ENCODE results near the gene GPHN.

GPHN gene

DNA sequence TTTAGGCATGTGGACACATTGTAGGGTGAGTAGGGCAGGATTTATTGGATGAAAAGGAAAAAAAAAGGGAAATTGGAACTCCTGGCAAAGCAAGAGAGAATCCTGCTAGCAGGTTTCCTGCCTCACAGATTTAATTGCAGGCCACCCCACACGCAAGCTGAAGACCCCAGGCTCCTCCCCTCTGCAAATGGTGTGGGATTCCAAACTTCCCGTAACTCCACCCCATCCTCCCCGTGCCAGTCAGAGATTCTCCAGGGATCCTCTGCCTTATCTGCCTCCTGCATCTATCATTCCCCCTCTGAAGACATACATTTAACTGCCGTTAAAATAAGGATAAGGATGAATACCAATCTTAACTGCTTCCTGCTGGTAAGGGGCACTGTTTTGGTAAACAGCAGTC lies 431.5 kb downstream of the GPHN start:
- no peak for DNase-seq (ENCODE audit: low read depth in 2 of 2)

DNA sequence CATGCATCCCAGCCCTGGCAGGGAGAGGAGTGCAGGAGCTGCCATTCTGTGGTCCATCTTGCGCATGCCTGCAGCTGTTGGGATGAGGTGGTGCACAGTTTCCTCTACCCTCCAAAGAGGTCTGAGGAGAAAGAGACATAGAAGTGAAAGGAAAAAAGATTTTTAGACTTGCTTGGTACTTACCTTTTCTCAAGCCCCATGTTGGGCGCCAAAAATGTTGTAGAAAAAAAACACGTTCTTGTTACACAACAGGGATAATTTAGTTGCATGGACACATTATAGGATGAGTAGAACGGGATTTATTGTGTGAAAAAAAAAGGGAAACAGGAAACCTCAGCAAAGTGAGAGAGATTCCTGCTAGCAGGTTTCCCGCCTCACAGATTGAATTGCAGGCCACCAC lies 436.9 kb downstream of the GPHN start:
- DNase-seq (ENCODE audit: low read depth in 2 of 2), result peak; percentile 16 to 20

DNA sequence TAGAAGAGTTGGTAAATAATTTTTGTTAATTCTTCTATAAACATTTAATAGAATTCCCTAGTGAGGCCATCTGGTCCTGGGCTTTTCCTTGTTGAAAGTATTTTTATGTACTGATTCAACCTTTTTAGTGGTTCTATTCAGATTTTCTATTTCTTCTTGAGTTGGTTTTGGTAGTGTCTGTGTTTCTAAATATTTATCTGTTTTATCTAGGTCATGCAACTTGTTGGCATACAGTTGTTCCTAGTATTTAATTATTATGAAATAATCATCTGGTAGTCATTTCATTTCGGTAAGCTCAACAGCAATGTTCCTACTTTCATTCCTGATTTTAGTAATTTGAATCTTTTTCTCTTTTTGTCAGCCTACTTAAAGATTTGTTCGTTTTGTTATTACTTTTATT lies 447.2 kb downstream of the GPHN start:
- DNase-seq (ENCODE audit: low read depth in 2 of 2), result no peak

DNA sequence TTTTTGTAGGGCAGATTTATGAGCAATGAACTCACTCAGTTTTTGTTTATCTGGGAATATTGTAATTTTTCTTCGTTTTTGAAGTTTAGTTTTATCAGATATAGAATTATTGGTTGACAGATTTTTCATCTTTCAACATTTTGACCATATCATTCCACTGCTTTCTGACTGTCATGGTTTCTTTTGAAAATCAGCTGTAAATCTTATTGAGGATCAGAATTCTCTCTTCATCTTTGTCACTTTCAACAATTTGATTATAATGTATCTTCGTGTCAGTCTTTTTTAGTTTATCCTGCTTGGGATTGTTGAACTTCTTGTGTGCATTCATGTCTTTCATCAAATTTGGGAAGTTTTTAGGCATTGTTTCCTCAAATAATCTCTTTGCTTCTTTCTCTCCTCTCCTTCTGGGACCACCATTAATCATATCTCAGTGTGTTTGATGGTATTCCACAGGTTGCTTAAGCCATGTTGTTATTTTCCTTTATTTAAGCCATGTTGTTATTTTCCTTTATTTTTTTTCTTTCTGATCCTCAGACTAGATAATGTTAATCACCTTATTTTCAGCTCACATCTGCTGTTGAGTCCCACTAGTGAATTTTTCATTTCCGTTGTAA lies 451.6 kb downstream of the GPHN start:
- no peak for DNase-seq (ENCODE audit: low read depth in 2 of 2)

DNA sequence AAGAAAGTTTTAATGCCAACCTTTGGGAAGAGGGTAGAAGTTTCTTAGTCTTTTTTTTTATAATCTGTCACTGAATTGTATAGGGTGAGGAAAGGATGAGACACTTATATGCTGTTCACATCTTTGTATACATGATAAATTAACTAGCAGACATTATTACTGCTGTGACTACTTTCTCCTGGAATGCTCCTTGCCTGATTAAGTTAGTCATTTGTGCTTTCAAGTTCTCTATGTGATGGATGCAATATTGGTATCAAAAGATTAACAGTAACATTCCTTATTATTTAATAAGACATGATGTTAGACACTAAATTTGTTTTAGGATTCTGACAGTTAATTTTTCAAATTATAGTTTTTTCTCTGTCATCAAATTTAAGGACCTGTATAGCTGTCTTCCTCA lies 457.9 kb downstream of the GPHN start:
- DNase-seq (ENCODE audit: low read depth in 2 of 2), result peak; percentile 27 to 36

DNA sequence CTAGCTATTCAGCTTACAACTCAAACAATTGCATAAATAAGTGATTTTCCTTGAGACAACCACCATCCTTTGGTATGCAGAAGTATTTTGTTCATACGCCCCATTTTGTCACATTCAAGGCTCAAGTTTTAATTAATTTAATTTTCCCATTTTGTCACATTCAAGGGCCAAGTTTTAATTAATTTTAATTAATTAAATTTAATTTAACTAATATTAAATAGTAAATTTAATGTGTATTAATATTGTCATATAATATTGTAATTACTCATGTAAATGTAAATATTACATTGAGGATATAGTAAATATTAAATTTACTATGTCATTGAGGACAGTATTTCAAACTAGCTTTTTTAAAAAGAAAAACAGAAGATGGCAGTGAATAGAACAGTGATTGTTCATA lies 464.5 kb downstream of the GPHN start:
- no peak for DNase-seq (ENCODE audit: low read depth in 2 of 2)

DNA sequence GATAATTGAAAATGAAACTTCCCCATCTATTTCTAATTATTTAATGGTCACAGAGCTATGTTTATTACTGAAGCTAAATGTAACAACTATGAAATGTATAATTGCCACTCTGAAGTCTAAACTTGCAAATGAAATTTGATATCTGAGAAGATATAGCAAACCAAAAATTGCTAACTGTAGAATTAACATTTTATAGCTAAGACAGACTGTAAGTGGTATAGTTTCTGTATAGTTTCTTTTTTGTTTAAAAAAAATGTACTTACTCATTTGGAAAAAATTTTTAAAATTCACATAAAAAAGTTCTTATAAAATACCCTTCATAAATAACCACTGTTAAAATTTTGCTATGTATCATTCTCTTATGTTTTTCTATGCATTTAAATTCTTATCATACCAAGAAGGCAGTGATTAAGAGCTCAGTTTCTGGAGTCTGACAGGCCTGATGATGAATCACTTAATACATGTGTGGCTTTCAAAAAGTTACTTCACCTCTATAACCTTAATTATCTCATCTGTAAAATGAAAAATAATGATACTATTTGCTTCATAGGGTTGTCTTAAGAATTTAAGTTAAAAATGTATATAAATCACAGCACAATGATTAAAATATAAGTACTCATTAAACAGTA lies 466.6 kb downstream of the GPHN start:
- peak; percentile 68 to 75 for DNase-seq (ENCODE audit: low read depth in 2 of 2)

DNA sequence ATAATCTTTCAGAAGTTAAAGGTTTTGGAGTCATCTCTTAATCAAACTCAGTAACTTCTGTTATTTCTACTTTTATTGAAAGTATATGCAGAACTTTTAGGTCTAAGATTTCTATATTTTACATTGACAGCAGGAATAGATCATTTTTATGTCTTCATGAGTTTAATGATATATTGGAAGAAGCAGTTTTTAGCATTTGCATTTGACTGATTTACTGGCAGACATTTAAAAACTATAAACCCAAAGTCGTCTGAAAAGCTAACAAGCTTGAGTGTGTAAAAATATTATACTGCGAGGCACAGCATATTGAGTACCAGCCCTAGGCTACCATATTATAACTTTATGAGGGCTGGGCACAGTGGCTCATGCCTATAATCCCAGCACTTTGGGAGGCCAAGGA lies 467.3 kb downstream of the GPHN start:
- DNase-seq (ENCODE audit: low read depth in 2 of 2), result no peak

DNA sequence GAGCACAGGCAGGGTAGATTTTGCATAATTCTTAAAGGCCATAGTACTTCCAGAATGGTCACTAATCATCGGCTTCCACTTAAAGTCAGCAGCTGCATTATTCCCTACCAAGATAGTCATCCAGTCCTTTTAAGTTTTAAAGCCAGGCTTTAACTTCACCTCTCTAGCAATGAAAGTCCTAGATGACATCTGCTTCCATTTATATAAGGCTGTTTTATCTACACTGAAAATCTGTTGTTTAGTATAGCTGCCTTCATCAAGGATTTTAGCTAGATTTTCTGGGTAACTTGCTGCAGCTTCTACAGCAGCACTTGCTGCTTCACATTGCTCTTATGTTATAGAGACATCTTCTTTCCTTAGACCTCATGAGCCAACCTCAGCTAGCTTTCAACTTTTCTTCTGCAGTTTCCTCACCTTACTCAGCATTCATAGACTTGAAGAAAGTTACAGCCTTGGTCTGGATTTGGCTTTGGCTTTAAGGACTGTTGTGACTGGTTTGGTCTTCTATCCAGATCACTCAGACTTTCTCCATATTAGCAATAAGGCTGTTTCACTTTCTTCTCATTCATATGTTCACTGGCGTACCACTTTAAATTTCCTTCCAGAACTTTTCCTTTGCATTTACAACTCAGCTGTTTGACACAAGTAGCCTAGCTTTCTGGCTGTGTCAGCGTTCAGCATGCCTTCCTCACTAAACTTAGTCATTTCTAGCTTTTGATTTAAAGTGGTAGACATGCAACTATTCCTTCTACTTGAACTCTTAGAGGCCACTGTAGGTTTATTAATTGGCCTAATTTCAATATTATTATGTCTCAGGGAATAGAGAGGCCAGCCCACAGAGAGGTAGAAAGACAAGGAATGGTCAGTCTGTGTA lies 471.4 kb downstream of the GPHN start:
- DNase-seq (ENCODE audit: low read depth in 2 of 2), result peak in 1 of 2 experiments; percentile 28

DNA sequence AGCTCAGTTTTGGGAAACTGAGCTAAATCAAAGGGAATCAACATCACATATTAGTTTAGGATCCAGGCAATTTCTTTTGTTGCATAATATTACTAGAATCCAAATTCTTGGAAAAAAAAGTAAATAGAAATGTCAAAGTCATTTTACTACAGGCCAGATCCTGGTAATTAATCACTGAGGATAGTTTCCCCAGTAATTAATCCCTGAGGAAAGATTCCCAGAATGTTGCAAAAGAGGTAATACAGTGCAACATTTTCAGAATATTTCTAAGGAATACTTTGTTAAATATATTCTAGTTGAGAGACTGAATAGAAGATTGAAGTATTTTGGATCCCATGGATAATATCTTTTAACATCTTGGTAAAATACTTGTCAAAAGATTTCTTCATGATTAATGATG lies 474.3 kb downstream of the GPHN start:
- no peak for DNase-seq (ENCODE audit: low read depth in 2 of 2)

DNA sequence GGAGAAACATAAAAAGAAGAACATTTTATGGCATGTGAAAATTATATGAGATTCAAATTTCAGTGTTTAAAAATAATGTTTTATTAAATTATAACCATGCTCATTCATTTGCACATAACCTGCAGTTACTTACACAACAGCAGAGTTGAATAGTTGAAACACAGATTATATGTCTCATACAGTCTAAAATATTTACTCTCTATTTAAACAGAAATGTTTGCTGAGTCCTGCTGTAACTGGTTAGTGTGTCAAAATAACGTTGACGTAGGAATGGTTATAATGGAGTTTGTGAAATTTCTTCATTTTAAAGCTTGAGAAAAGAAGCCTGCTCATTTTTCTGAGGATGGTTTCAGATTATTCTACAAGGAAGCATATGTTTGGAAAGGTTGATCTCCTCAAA lies 484.8 kb downstream of the GPHN start:
- no peak for DNase-seq (ENCODE audit: low read depth in 2 of 2)

DNA sequence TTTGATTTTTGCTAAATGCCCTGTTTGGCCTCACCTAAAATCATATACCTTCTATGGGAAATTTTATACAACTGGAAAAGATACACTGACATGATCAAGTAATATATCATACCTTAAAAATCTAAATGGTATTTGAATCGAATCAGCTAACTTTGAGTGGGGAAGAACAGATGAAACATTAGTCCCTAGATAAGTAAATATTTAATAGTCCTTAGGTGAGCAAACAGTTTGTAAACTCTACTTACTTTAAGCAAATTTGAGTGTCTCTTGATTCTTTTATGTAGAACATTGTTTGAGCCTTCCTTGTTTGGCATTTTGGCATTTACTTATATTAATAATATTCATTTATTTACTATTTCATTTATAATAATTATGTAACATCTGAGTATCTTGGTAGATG lies 485.6 kb downstream of the GPHN start:
- no peak for DNase-seq (ENCODE audit: low read depth in 2 of 2)

DNA sequence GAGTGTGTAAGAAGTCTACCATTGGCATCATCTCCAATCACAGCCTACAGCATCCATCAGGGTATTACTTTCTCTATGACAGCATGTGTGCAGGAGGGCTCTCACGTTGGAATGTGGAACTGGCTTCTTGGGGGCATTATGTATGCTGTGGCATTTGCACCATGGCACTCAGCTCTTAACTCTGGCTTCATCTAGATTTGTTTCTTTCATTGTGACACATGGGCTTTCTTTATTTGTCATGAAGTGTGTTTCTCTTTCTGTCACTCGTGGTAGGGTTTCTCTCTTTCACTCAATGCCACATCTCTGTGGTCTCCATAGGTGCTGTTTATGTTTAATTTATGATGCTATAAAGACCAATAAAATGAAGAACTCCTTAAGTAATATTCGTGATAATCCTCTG lies 490.1 kb downstream of the GPHN start:
- DNase-seq (ENCODE audit: low read depth in 2 of 2), result no peak

DNA sequence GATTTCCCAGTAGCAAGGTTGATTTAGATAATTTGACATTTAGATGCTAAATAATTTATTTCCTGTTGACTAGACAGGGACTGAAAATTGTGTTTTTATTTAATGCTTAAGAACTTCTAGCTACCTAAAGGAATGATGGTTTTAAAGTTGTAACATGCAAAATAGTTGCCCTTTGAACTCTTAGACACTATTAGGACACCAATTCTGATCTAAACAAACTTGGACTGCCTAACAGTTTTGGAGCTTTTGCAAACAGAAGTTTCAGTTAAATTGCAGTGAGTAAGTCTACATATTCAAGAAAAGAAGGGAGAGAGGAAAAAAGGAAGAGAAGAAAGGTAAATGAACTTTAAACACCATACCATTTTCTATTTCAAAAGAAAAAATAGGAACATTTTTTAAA lies 492.0 kb downstream of the GPHN start:
- no peak for DNase-seq (ENCODE audit: low read depth in 2 of 2)

DNA sequence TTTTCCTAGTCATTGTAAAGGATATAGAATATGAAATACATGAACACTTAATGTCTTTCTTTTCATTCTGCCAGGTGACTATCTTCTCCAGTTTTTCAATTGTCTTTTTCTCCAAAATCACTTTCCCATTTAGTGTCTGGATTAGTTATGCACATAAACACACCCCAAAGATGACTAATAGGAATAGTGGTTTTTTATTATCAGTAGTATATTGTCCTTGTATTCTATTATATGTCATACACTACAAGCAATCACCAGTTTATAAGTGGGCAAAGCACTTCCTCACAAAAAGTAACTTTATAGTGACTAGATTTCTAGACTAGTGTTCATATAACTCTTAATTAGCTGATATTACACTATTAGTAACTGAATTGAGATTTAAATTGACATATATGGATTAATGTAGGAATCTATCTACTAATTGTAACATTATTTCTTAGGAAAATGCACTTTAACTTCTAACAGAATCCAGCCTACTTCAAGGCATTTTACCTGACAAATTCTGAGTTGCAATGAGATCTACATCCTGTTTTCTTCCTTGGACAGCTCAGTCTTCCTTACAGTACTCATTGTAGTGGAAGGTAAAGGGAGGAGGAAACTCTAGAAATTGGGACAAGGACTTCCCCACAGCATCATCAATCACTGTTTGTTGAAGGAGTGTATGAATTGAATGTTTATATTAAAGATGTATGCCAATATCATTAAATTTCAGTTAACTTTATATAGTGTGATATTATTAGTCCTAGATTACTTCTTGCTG lies 495.2 kb downstream of the GPHN start:
- no peak for DNase-seq (ENCODE audit: low read depth in 2 of 2)

DNA sequence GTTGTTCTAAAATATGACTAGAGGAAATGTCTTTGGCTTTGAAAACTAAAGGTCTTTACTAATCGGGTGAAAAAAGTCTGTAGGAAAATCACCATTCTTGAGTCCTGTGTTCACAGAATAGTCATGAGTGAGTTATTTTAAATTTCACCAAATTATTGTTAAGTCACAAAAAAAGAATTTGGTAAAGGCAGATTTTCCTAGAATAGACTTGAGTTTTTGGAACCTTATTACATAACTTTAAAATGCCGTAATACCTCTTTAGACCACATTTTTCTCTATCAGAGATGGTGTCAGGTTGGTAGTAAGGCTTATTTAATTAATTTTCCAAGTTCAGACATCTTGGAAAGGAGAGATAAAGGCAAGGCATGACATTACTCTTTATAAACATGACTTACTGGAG lies 496.6 kb downstream of the GPHN start:
- DNase-seq (ENCODE audit: low read depth in 2 of 2), result peak in 1 of 2 experiments; percentile 1

DNA sequence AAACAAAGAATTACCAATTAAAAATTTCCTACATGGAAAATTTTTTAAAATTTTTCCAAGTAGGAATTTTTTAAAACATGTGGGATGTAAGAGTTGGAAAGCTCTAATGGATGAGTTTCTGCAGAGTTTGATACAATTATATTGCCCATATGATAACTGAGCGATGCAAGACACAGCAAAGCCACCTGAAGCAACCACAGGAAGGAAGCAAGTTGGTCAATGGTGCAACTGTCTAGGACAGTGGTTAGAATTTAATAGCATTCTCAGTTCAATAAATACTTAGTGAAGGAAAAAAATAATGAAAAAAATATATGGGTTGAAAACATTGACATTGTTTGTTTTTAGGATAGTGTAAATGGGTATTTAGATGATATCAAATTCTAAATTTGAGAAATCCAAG lies 502.7 kb downstream of the GPHN start:
- DNase-seq (ENCODE audit: low read depth in 2 of 2), result no peak

DNA sequence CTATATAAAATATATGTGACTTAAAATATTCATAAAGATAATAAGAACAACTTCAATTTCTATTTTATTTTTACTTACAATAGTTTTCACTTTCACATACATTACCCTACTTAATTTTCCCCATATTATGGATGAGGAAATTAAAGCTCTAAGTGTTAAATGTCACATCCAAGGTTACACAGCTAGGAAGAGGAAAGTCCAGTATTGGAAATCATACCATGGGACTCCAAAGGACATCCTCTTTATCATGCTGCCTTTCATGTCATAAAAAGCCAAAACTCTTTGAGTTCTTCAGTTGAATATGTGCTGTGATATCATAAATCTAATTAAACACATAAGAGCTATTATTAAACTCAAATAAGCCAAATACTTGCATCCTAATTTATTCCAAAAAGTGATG lies 508.9 kb downstream of the GPHN start:
- no peak for DNase-seq (ENCODE audit: low read depth in 2 of 2)

DNA sequence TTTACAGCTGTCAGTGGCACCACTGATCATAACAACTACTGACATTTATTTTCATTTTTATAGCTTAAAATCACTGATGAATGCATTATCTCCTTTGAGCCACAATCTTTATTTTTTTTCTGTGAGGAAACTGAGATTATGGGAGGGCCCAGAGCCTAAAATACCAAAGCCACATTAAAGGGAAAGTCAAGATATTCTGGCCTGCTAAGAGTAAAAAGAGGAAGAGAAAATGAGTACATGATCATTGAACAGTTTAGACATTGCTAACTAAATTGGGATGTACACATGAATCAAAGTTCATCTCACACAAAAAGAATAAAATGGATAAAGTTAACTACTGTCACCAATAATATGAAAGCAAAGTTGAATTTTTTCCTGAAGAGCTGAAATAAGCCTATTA lies 510.8 kb downstream of the GPHN start:
- no peak for DNase-seq (ENCODE audit: low read depth in 2 of 2)

DNA sequence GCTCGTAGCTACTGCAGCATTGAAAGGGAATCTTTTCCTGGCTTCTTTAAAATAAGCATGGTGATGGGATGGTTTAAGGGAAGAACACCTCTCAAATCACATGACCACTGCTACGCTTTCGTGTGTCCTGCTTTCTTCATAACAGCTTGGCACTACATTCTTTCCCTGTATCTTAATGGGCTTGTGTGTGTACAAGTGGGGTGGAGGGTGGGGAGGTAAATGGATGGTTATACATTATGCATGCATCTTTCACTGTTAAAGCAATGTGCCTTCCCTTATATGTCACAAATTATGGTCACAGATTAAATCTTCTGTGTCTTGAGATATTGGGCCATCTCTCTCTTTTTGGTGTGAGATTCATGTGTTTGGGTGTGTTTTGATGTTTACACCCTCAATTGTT lies 511.8 kb downstream of the GPHN start:
- DNase-seq (ENCODE audit: low read depth in 2 of 2), result no peak

DNA sequence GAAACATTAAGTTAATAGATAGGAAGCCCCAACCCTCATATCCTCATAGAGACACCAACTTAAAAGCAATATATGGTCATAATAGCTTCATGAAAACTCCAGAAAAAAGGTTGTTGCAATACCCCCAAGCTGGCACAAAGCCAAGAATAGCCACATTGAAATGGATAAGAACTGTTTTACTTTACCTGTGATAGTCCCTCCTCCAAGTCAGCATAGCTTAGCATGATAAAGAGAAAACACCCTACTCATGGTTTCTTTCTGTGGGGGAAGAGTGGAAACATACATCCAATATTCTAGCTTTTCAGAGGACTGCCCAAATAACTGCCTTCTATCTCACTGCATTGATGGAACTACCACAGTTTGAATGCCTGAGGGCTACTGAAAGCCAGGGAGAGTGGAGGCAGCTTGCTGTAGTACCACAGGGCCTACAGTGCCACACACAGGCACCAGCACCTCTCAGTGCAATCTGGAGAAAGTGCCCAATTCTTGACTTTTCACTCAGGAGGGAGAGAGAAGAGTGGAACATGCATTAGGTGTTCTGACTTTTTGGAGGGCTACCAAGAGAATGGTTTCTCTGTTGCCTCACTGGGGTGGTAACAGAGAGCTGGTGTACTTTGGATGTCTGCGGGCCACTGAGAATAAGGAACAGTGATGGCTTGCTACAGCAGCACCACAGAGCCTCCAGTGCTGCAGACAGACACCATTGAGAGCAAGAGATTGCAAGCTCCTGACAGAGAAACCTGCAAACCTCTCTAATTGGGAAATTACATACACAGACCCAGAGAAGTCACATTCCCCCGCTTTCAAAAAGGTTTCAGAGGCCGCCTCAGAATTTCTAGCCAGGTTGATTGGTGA lies 524.2 kb downstream of the GPHN start:
- no peak for DNase-seq (ENCODE audit: low read depth in 2 of 2)

Data from fibroblast of skin of left quadriceps (primary cell).